CD4-positive, alpha-beta T cell treated with Interleukin-12 subunit alpha and Interleukin-12 subunit beta, for 1 hour (primary cell): Measurements from ENCODE around the gene EVC.
"Not testable (repeated sequence)": the region's sequence is repeated elsewhere in the genome, so short reads cannot be mapped to it uniquely, and the experiment has no call there.

Experiments used
- DNase-seq: peaks from one replicate; pipeline ENCODE4 v3.0.0-alpha.2; 2020

The EVC gene

DNA sequence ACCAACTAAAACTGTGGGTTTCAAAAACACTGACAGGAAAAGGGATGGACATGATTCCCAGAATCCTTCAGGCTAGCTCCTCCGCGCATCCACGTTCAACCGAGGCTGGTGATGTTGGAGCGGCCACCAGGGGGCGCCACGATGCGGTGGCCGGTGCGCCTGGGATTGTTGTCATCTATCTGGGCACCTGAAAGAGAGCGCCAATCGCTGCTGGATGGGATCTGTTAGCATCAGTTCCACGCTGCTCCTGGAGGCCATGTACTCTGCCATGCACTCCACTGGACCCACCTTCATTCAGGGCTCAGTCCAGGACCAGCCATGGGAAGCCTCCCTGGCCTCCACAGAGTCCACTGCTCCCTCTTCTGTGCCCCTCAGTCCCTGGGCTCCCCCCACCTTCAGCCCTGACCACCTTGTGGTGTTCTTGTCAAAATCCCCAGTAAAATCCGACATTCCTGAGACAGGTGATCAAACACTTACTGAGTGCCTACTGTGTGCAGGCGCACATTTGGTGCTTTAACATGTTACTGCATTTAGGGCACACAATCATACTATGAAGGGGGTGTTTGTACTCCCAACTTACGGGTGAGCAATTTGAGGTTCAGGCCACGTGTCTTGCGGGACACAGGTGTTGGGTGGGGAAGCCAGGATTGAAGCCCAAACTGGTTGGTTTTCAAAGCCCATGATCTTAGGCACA is 110.8 kb downstream of the EVC start:
- no peak for DNase-seq

DNA sequence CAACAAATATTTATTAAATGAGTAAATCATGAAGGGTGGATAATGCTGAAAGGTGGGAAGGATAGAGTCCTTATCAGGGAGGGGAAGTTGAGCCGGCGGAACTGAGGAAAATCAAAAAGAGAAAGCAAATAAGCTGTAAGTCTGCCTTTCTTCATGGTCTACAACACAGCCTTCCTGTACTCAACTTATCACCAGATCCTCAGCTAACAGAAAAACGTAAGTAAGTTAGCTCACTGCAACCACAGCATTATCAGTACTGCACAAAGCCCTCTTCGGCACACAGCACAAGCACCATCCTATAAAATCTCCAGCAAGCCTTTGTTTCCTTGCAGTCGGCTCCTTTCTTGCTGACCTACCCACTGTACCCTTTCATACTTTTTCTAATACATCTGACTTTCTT is 111.6 kb downstream of the EVC start:
- DNase-seq: no peak

DNA sequence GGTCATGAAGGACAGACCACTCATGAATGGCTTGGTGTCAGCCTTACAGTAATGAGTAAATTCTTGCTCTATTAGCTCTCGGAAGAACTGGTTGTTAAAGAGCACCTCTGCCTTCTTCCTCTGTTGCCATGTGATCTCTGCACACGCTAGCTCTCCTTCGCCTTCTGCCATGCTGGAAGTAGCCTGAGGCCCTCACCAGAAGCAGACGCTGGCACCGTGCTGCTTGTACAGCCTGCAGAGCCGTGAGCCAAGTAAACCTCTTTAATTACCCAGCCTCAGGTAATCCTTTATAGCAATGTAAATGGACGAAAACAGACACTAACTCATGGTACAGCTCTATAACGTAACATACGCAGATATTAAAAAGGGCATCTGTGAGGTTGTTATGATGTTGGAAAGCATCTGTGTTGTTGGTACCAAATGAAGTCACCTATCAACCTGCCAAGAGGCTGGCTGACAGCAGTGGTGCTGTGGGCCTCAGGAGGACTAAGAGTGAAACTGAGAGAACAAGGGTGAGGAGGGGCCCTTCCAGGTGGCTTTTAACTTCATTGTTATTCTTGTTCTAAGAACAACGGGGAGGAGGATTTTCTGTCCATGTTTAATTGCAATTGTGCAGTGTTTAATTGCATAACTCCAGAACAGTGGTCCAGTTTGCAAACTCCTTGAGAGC is 112.7 kb downstream of the EVC start:
- no peak for DNase-seq

GRCh38 chr4:5824227-5824626 is 113.2 kb downstream of the EVC start:
- no peak for DNase-seq

DNA sequence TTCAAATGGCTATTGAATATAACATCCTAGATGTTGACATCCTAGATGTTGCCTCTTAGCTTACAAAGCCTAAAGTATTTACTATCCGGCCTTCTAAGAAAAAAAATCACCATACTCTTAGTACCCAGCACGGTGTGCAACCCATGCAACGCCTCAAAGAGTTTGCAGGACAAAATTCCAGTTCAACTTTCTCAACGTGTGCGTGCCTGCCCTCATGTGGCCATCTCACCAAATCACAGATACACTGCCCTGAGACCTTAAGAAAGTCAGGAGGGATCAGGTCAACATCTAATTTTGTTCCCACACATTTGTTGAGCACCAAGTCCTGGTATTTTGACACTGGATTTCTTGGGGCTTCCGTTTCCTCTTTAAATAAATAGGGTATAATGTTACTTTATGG is 113.6 kb downstream of the EVC start:
- DNase-seq: no peak

DNA sequence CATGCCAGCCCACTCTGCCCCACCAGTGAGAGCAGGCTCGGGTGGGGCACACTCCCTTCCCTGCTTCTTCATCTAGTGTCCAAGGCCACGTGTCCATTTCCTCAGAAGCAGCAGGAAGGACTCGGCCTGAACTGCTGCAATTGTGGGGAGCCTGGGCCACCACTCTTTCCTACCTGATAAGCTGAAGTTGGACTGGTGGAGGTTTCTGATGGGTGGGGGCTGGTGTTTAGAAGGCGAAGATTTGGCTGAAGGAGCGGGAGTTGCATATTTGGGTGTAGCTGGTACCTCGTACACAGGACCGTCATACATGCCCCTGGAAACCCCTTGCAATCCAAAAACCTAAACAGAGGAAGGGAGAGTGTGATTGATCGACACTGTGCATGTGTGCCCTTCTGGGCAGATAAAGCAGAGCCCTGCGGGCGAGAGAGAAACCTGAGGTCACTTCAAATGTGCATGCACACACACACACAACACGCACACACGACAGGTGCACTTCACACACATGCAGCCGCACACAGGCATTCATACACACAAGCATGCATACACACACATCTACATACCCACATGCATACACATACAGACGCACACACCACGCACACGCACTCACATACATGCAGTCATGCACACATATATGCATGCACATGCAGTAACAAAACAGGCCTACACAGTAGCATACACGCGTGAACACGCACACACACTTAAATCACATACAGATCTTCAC is 114.5 kb downstream of the EVC start:
- DNase-seq: no peak

DNA sequence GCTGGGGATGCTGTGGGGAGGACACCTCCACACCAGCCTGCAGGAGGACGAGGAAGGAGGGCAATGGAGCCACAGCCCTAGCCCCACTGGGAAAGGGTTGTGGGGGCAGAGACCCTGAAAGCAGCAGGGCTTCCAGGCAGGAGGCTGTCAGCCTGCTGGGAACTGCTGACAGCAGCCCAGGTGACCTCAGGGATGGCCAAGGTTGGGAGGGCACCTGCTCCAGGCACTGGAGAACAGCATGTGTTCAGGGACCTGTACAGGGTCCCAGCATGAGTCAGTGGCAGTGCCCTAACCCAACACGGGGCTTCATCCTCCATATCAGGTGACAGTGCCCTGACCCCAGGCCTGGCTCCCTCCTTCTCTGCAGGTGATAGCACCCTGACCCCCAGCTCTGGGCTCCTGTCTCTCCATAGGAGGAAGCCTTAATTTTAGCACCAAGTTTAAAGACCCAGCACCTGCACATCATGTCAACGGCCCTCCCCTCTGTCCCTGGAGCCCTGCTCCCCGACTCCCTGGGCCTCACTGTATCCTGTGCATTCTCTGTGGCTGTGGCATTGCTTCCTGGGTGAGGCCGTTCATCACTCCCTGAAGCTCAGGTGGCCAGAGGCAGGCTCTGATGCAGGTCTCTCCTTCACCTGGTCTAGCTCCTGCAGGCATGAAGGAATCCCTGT is 115.6 kb downstream of the EVC start:
- DNase-seq: no peak

- no peak for DNase-seq
These were observed 116.4 kb downstream of the EVC start for GRCh38 chr4:5827108-5828004.

GRCh38 chr4:5828005-5828391 is 117.0 kb downstream of the EVC start:
- DNase-seq: no peak

GRCh38 chr4:5836943-5837342 is 125.9 kb downstream of the EVC start:
- no peak for DNase-seq

GRCh38 chr4:5837483-5837882 is 126.5 kb downstream of the EVC start:
- DNase-seq: not testable (repeated sequence)

DNA sequence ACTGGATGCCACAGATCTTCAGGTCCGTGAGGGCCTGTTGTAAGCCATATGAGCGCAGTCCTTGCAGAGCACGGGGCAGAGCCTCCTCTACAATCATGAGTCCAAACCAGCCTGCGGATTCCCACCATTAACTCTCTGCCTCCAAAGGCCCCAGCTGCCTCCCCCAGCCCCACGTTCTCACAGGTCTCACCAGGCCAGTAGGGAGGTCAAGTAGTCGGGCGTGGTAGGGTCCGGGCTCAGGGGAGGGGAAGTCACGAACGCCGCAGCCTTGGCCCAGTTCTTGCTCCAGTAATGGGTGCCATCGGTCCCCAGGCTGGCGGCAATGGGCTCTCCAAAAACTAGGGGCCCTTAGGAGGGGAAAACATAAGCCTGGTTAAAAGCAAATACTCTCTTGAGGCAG is 128.3 kb downstream of the EVC start:
- no peak for DNase-seq

GRCh38 chr4:5839751-5840674 is 129.0 kb downstream of the EVC start:
- DNase-seq: no peak

DNA sequence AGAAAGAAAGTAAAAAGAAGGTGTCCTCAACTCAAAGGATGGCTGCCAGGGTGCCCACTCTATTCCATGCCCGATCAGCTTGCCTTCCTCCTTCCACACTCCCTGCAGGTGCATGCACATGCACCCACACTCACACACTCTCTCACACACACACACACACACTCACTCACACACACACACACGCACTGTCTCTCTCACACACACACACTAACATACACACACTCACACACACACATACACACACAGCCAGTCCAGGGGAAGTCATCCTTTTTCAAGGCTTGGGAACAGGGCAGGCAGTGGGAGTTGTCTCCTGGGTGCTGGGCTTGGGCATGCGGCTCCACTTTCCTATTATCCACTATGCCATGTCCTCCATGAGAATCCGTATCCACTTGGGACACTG is 131.5 kb downstream of the EVC start:
- DNase-seq: no peak

- DNase-seq: no peak
These were observed 132.9 kb downstream of the EVC start for GRCh38 chr4:5843573-5844530.

DNA sequence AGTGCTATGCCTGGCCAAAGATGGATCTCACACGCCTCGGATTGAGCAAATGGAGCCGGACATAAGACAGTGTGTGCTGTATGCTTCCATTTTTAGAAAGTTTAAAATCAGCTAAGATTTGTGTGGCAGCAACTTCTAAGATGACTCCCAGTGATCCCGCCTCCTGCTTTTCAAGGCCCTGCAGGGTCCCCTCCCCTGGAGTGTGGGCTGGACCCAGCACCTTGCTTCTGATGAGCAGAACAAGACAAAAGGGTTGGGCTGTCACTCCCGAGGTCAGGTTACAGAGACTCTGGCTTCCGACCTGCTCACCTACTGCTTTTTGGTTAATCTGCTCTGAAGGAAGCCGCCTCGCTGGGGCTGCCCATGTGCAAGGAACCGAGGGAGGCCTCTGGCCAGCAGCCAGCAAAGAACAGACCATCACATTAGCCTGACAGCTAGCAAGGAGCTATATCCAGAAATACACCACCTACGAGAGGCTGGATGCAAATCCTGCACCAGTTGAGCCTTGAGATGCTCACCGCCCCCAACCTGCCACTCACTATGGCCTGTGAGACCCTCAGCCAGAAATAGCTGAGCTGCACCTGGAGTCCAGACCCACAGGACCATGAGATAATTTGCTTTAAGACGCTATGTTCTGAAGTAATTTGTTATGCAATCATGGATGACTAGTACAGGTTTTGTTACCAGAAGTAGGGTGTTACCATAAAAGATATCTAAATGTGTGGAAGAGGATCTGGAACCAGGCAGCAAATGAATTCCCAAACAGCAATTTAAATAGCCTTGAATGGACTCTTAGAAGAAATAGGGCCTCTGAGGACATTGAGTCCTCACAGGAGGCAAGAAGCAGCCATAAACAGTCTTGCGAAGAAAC is 134.3 kb downstream of the EVC start:
- DNase-seq: no peak

GRCh38 chr4:5851637-5852301 is 140.8 kb downstream of the EVC start:
- no peak for DNase-seq

DNA sequence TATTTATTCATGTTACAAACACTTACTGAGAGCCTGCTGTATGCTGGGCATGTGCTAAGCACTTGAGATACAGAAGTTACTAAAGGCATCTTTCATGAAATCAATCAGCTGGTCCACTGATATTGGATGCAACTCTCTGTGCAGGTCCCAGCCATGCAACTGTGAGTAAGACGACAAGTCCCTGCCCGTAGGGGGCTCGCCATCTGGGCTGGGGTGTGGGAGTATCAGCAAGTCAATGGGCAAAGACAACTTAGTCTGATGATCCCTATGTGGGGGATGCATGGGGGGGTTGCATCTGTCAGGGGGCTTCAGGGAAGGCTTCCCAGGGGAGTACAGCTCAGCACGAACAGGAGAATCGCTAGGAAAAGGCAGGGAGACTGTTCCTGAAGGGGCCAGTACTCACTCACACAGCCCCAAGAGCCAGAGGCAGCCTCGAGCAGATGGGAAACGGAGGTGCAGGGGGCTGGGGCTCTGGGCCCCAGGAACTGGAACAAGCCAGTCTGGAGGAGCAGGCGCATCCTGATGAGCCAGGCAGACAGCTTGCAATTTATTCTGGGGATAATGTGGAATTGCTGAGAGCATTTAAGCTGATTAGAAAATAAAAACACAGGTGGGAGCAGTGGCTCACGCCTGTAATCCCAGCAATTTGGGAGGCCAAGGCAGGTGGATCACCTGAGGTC is 141.7 kb downstream of the EVC start:
- DNase-seq: no peak
